Embryonic facial prominence (tissue), 1 donor: ENCODE measurements around the gene MROH7.

ENCODE experiments used
- DNase-seq: peaks from one replicate; pipeline ENCODE4 v3.0.0-alpha.2; 2016; ENCODE audit errors: extremely low spot score

MROH7 gene

DNA sequence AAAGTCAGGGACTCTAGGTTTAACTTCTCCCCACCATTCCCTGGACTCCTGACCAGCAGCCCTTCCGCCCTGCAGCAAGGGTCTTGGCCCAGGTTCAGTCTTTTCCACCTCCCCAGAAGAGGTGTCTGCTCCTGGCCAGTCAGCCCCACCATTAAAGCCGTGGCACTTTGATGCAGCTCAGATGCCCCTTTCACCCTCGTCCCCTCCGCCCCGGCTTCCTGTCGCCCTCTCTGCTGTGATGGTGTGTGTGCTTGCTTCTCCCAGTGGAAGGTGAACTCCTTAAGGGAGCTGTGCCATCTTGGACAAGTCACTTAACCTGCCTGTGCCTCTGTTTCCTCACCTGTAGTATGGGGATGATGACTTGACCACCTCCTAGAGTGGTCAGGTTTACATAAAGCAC lies 56.3 kb downstream of the MROH7 start:
- DNase-seq = no peak

DNA sequence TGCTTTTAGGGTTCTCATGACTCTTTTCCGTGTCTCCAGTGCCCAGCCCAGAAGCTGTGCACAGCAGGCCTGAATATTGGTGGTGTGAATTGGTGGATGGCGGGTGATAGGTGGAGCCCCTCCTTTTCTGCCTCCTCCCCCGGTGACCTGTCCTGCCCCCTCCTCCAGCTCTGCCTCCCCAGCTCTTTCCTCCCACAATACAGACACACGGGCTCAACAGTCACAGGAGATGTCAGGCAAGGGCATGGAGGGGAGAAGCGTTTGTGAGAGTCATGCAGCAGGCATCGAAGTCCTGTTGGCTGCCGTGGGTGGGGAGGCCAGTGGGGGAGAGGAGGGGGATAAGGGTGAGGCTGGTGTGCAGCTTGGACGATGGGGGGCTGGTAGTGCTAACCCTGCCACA lies 56.8 kb downstream of the MROH7 start:
- DNase-seq = no peak

DNA sequence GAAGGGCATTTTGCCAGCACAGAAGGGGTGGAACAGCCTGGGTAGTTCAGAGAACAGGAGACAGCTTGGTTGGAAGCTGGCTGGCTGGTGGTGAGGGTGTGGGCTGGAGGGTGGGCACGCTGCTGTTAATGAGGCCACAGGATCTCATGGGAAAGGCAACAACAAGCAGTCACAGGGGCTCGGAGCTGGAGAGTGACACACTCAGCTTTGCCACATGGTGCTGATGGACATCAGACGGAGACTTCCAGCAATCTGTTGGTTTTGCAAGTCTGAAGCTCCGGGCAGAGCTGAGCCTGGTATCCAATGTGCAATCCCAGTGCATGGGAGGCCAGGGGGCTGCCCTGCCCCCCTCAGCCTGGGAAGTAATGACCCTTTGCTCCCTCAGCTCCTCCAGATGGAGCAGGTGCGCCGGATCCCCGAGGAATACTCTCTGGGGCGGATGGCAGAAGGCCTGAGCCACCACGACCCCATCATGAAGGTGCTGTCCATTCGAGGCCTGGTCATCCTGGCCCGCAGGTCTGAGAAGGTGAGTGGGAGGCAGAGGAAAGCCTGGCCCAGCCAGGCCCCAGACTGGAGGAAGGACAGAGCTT lies 58.4 kb downstream of the MROH7 start:
- no peak for DNase-seq

GRCh38 chr1:54701066-54701465 lies 59.5 kb downstream of the MROH7 start:
- no peak for DNase-seq

- no peak for DNase-seq
Measured at GRCh38 chr1:54701996-54702395, 60.4 kb downstream of the MROH7 start.

DNA sequence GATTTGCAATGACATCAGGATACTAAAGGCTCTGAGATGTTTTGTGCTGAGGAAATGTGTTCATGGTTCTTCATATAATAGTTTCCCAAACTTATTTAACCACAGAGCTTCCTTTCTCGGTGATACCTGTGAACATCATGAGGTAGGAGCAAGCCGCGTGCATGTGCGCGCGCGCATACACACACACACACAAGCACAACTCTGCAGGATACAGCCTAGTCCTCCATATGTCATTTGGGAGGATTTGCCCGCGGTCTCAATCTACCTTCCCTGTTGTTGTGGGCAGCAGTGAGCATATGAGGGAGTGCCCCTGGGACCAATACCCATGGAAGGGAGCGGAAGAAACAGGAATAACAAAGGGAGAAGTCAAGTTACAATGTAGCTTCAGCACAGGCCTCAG lies 61.9 kb downstream of the MROH7 start:
- no peak for DNase-seq

DNA sequence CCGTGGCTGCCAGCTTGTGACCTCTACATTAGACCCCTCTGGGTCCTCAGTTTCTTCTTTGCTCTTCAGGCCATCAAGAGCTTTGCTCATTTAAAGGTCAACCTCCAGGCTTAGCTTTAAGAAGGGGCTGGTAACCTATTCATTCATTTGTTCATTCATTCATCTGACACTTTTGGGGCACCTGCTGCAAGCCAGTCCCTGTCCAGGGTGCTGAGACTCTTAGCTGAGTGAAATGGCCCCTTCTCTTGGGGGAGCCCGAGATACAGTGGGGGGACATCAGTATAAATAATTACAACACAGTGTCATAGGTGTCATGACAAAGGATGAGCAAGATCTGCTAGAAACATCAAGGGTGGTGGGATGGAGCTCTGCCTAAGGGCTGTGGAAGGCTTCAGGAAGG lies 63.6 kb downstream of the MROH7 start:
- no peak for DNase-seq

GRCh38 chr1:54706419-54706818 lies 64.8 kb downstream of the MROH7 start:
- DNase-seq = no peak

DNA sequence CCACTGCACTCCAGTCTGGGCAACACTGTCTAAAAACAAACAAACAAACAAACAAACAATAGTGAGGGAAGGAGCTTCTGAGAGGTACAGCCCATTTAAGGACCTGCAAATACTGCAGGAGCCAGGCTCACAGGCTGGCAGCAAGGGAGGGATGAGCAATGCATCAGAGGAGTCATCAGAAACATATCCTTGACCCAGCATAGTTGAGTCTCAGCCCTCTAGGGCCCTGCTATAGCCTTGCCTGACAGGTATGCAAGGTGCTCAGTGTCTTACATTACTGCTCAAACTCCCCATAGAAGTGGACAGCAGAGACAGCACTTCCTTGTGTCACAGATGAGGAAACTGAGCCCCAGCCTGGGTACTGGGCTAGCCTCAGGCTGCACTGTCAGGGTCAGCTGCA lies 66.8 kb downstream of the MROH7 start:
- DNase-seq = no peak

- no peak for DNase-seq
Measured at GRCh38 chr1:54709547-54710292, 68.1 kb downstream of the MROH7 start.

DNA sequence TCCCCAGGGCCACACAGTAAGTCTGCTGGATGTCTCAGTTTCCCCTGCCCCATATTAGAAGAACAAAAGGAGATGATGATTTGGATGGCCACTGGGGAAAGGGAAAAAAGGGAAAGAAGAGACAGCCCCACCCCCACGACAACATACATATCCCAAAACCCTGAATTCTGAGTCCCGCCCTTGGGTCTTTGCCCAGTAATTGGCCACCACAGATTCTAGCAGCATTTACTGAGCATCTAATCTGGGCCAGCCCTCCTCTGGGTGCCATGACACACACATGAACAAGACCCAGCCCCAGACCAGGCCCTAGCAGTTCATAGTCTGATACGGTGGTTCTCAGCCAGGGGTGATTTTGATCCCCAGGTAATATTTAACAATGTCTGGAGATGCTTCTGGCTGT lies 68.8 kb downstream of the MROH7 start:
- DNase-seq = no peak

- DNase-seq = no peak
Measured at GRCh38 chr1:54710841-54711240, 69.3 kb downstream of the MROH7 start.

- no peak for DNase-seq
Measured at GRCh38 chr1:54711536-54711935, 70.0 kb downstream of the MROH7 start.

- no peak for DNase-seq
Measured at GRCh38 chr1:54714881-54715492, 73.4 kb downstream of the MROH7 start.

DNA sequence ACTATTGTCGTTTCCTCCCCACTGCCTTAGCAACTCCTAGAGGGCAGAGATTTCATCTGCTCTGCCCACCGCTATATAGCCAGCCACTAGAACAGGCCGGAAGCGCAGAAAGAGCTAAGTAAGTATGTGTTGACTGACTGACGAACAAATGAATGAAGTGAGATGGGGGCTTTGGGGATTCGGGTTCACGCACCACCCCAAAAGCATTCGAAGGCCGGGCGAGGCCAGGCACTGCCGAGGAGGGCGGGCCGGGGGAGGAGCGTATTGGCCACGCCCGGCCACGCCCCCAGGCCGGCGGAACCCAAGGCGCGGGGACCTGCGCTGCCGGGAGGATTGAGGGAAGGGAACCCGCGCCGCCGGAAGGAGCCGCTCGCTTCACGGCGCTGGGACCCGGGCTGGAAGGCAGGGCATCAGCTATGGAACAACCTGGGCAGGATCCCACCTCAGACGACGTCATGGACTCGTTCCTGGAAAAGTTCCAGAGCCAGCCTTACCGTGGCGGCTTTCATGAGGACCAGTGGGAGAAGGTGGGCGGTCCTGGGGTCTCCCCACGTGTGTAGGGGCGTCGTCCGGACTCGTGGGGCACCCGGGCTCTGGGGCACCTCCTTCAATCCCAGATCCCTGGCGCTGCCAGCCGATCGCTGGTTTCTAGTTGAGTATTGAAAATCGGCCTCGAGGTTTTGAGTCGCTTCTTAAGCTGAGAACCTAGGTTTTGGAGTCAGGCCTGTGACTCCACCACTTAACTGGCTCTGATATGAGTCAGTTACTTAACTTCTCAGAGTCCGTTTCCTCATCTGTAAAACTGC lies 74.1 kb downstream of the MROH7 start, which contains the start of gene TTC4:
Gene TTC4, plus strand, starts transcription at position 369 of the 806 bp plus-strand sequence. Its CDS starts 48 bp downstream, at position 417.
- DNase-seq = peak; percentile 59

DNA sequence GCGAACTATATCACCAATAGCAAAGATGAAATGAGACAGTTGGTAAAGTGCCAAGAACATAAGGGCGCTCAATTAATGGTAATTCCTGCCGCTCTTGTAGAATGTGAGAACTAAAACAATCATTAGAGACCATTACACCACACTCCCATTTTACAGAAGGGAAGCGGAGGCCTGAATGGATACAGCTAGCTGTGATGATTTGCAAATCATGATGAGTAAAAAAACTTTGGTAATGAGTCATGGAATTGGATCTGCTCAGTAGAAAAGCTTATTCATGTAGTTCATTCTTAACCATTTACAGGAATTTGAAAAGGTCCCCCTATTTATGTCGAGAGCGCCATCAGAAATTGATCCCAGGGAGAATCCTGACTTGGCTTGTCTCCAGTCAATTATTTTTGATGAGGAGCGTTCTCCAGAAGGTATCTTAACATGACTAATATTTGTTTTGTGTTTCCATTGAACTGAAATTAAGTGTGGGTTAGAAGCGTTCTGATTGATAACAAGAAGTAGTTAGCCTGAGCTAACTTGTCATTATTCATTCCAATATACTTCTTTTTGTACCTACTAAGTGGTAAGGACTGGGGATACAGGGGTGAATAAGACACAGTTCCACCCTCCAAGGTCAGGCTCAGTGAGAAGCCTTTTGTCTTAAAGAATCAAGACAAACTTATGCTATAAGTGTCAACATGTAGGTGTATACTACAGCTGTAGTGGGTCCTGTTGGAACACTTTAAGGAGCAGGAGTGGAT lies 74.9 kb downstream of the MROH7 start:
- DNase-seq = no peak

DNA sequence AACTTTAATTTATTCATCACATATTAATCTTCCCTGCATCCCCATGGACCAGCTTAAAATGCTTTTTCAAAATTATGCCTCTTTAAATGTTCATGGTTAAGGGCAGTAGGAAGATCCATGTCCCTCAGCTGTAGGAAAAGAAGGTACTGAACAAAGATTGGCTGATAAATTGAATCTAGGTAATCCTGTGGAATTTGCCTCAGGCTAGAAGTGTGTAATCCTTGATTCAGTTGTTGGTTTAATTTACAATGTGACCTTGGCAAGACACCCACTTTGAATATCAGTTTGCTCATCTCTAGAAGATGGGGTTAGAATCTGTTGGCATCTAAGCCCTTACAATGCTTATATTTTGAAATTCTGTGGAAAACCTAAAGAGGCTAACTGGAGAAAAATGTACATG lies 80.1 kb downstream of the MROH7 start:
- DNase-seq = no peak

DNA sequence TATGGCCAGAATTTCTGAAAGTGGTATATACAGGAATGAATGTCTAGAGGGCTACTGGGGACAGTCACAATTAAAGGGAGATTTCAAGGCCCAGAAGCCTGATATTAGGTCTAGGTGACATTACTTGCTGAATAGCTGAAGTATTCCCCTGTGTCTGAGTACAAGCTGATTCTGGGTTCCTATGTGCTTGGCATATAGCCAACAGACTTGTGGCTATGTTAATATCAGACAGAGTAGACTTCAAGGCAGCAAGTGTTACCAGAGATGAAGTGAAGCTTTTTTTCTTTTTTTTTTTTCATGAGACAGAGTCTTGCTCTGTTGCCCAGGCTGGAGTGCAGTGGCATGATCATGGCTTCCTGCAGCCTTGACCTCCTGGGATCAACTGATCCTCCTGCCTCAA lies 82.4 kb downstream of the MROH7 start:
- no peak for DNase-seq

DNA sequence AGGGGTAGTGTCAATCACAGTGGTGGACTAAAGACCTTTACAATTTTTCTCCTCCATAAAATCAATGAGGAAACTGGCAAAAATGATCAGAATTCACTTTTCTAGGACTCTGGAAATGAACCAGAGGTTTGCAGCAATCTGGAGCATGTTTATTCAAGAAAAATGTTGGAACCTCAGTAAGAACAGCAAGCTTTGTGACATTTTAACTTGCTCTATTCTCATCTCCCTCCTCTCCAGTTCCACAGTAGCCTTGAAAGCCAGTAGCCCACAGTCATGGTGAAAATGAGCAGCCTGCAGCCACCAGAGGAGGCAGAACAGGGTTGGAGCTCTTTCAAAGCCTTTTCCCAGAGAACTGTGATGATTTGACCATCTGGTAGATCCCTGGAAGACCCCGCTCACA lies 83.2 kb downstream of the MROH7 start:
- DNase-seq = no peak

GRCh38 chr1:54728027-54728426 lies 86.4 kb downstream of the MROH7 start:
- DNase-seq = no peak

GRCh38 chr1:54736685-54737084 lies 95.1 kb downstream of the MROH7 start:
- no peak for DNase-seq

GRCh38 chr1:54738244-54738643 lies 96.7 kb downstream of the MROH7 start:
- DNase-seq = no peak
